Fibroblast of the aortic adventitia (primary cell): ENCODE results near the gene SPTBN1. TPM values are rescaled to one million over a fixed set of nuclear protein-coding genes. Genes with fewer than 3 reads are reported as not detected.

Experiments
- DNase-seq: peaks from one replicate; pipeline ENCODE4 v3.0.0-alpha.2; 2010; ENCODE audit warnings: low read depth
- H3K4me3 ChIP-seq: 2 replicates; pipeline ENCODE4 v1.5.1; 2011; ENCODE audit warnings: low read depth, mild to moderate bottlenecking, control low read depth, low read length, moderate library complexity
- total RNA-seq: library from RNA; depleted of rRNA; stranded (reverse); fragments of >200 nt; gene quantifications from 2 replicates; pipeline ENCODE4 v1.2.3, GENCODE V29; 2012; ENCODE audit warnings: low replicate concordance
- TF ChIP-seq, protein P1 (sequence below): IDR thresholded peaks from 2 replicates; pipeline ENCODE4 v1.5.1; 2011; ENCODE audit warnings: mild to moderate bottlenecking, low read length, control low read depth, inconsistent platforms; ENCODE audit not compliant: insufficient read depth

The SPTBN1 gene
- total RNA-seq = 254 and 293 TPM in 2 replicates

DNA sequence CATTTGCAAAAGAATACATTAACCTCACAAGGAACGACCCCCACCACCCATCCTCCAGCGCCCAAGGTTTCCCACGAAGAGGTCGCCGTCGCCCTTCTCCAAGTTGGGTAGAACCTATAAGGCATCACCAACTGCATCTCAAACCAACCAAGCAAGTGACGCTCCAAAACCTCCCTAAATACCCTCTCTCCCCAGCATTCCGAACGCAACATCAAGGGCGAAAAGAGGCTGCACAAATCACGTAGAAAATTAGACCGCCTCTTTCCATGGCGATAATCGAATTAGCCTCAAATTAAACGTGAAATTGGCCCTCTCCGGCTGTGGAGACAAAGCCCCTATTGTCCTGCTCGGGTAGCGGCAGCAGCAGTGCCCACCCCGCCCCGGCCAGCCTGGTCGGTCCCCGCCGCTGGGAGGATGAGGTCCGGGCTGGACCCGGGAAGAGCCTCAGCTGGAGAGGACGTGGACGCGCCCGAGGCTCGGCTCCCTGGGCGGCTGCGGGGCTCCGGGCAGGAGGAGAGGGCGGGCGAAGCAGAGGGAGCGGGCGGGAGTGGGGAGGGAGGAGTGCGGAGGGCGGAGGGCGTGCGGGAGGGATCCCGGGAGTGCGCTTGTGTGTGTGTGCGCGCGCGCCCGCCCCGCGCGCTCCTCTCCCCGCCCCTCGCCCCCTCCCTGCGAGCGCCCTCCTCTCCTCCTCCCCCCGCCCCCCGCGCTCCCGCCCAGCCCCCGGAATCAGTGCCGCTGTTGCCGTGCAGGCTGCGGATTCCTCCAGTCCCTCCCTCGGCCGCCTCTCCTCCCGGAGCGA is at the start of gene SPTBN1:
TSS of gene SPTBN1 (plus strand) at position 765 of the 799 bp plus-strand sequence. CDS start 70,092 bp downstream, outside the sequence.
- peak within 1 kb of the TSS; percentile 85 for H3K4me3 ChIP-seq
- TF ChIP-seq, protein P1, sequence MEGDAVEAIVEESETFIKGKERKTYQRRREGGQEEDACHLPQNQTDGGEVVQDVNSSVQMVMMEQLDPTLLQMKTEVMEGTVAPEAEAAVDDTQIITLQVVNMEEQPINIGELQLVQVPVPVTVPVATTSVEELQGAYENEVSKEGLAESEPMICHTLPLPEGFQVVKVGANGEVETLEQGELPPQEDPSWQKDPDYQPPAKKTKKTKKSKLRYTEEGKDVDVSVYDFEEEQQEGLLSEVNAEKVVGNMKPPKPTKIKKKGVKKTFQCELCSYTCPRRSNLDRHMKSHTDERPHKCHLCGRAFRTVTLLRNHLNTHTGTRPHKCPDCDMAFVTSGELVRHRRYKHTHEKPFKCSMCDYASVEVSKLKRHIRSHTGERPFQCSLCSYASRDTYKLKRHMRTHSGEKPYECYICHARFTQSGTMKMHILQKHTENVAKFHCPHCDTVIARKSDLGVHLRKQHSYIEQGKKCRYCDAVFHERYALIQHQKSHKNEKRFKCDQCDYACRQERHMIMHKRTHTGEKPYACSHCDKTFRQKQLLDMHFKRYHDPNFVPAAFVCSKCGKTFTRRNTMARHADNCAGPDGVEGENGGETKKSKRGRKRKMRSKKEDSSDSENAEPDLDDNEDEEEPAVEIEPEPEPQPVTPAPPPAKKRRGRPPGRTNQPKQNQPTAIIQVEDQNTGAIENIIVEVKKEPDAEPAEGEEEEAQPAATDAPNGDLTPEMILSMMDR = peak; percentile 5
- DNase-seq = peak; percentile 88

DNA sequence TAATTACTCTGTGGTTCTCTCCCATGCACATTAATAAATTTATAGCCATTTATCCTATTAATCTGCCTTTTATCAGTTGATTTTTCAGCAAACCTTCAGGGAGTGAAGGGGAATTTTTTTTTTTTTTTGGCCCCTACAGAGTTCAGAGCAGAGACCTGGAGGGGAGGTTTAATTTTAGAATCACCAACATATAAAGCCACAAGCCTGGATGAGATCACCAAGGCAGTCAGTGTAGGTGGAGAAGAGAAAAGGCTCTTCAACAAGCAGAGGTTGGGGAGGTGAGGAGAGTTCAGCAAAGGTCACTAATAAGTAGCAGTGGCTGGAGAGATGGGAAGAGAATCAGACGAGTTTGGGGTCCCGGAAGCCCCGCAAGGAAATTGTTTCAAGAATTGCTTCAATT is 48.4 kb upstream of the SPTBN1 start:
- TF ChIP-seq, protein P1 = no peak
- DNase-seq = no peak
- H3K4me3 ChIP-seq = no peak overlapping the region

DNA sequence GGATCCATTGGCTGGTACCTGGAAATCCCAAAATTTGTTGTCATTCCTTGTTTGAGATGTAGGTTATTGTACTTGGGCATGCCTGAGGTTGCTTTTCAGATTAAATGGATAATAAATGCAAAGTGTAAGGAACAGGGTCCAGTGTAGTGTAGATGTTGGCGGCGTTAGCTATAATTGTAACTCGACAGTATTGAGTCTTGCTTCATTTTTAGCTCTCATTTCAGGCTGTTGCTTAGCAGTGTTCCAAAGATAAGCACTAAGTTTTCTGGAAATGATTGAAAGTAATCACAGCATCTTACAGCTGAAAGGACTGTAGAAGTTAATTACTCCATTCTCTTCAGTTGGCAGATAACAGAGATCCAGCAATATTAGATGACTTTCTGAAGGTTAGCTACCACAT is 47.8 kb upstream of the SPTBN1 start:
- TF ChIP-seq, protein P1 = no peak
- DNase-seq = no peak
- no peak overlapping the region for H3K4me3 ChIP-seq

DNA sequence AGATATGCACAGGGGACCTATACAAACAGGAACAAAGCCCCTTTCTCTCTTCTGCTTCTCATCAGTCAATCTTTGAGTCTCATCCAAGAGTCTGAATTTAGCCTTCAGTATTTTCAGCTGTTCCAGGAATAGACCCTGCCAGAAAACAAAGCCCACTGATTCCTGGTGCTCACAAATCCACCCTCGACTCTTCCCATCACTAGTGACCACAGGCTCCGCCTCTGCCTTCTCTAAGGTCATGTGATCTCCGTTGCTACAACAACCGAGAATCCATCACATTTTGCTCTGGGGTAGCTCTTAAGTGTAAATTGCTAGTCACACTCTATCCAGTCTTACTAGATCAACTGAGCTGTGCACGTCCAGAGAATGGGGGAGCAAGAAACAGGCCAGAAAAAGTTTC is 46.4 kb upstream of the SPTBN1 start:
- TF ChIP-seq, protein P1 = no peak
- DNase-seq = no peak
- no peak overlapping the region for H3K4me3 ChIP-seq

DNA sequence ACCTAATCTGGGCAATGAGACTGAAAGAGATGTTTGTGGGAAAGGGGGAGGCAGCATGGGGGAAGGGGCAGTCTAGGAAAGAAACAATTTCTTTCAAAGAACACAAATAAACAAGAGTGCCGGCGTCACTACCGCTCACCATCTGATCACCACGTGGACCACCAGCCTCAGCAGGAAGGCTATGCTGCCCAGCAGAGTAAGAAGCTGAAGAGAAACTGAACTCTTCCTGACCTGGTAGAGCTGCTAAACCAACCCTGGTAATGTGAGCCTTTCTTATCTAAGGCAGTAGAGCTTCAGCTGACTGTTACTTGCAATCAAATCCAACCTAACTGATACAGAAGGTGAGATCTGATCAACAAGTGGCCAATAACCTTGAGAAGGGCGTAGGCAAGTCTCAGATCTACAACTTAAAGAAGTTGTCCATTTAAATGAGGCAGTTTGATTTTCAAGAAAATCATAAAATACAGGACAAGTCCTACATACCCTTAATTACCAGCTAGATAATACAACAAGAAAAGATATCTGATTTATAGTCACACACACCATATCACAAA is 44.2 kb upstream of the SPTBN1 start:
- no peak for DNase-seq
- TF ChIP-seq, protein P1 = no peak
- H3K4me3 ChIP-seq = no peak overlapping the region

DNA sequence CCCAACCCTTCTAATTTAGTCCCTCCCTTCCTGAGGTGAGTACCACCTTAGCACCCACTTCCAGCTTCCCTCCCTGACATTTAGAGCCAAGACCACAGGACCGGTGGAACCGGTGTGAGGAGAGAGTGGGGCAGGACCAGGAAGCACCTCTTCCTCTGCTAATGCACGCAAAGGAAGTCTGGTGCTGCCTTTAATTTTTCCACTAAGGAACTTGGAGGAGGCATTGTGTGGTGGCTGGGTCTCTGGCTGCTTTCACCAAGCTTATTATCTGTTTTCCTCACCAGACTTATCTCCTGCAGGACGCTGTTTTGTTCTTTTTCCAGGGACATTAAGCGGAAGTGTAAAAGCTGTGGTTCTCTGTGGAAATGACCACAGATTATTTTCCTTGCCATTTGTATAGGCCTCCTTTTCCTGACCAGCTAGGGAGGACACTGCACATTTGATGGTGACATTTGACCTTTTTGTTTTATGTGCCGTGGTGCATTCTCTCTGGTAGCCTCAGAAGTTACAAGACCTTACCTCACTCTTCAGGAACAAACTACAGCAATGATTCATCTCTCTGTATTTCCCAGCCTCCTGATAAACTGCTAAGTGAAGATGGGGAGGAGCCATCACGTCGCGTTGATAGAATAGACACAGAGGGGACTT is 39.8 kb upstream of the SPTBN1 start:
- no peak overlapping the region for H3K4me3 ChIP-seq
- TF ChIP-seq, protein P1 = no peak
- DNase-seq = peak; percentile 34
